ENCODE results near the gene COL12A1. TPM values are rescaled to one million over a fixed set of nuclear protein-coding genes. Genes with fewer than 3 reads are reported as not detected.

COL12A1 gene
- total RNA-seq, 1 experiment from 2014 or later: 9.5 TPM

- TF ChIP-seq EZH2 (IDR thresholded peaks at IDR 0.05; ENCODE audit: borderline replicate concordance, low read depth, low read length, poor library complexity, severe bottlenecking) (no peak), CTCF (conservative IDR thresholded peaks at IDR 0.05; ENCODE audit: low read depth, low read length) (no peak)
- Histone ChIP-seq H3K4me3 (ENCODE audit: low read depth, low read length, poor library complexity, severe bottlenecking) (no peak overlapping the region), H3K27me3 (replicated peaks; ENCODE audit: insufficient read depth, low read depth, low read length, poor library complexity) (no peaks in the 10 kb centered on the region), H3K9me3 (ENCODE audit: low read depth, low read length, poor library complexity, severe bottlenecking) (no peaks in the 10 kb centered on the region), H3K36me3 (ENCODE audit: insufficient read depth, low read length, poor library complexity, severe bottlenecking) (no peaks in the 10 kb centered on the region), H3K4me1 (ENCODE audit: insufficient read depth, low read length, poor library complexity, severe bottlenecking) (no peaks in the 10 kb centered on the region), H3K27ac (ENCODE audit: low read depth, low read length, poor library complexity, severe bottlenecking) (no peak overlapping the region)
- no peak for DNase-seq (ENCODE audit: low spot score)
- intact Hi-C loops (cut with micrococcal nuclease; ENCODE audit: unreplicated experiment): no loop called here
- no TSS peak for BruUV-seq (replicated peaks)
- POLR2A ChIA-PET (ENCODE audit: low non-redundant PET): no interaction called here
- CTCF ChIA-PET: no interaction called here
Observed at GRCh38 chr6:75171567-75171966, 34.3 kb downstream of the COL12A1 start.

GRCh38 chr6:75170691-75171560 is 34.9 kb downstream of the COL12A1 start:
- Histone ChIP-seq H3K4me1 (ENCODE audit: insufficient read depth, low read length, poor library complexity, severe bottlenecking) (no peaks in the 10 kb centered on the region), H3K27me3 (replicated peaks; ENCODE audit: insufficient read depth, low read depth, low read length, poor library complexity) (no peaks in the 10 kb centered on the region), H3K4me3 (ENCODE audit: low read depth, low read length, poor library complexity, severe bottlenecking) (no peak overlapping the region), H3K9me3 (ENCODE audit: low read depth, low read length, poor library complexity, severe bottlenecking) (no peaks in the 10 kb centered on the region), H3K27ac (ENCODE audit: low read depth, low read length, poor library complexity, severe bottlenecking) (no peak overlapping the region), H3K36me3 (ENCODE audit: insufficient read depth, low read length, poor library complexity, severe bottlenecking) (no peaks in the 10 kb centered on the region)
- POLR2A ChIA-PET (ENCODE audit: low non-redundant PET): no interaction called here
- BruUV-seq (replicated peaks): no TSS peak
- CTCF ChIA-PET: no interaction called here
- TF ChIP-seq CTCF (conservative IDR thresholded peaks at IDR 0.05; ENCODE audit: low read depth, low read length): no peak
- TF ChIP-seq EZH2 (IDR thresholded peaks at IDR 0.05; ENCODE audit: borderline replicate concordance, low read depth, low read length, poor library complexity, severe bottlenecking): no peak
- no peak for DNase-seq (ENCODE audit: low spot score)
- intact Hi-C loops (cut with micrococcal nuclease; ENCODE audit: unreplicated experiment): no loop called here

- TF ChIP-seq EZH2 (IDR thresholded peaks at IDR 0.05; ENCODE audit: borderline replicate concordance, low read depth, low read length, poor library complexity, severe bottlenecking) (no peak), CTCF (conservative IDR thresholded peaks at IDR 0.05; ENCODE audit: low read depth, low read length) (no peak)
- DNase-seq (ENCODE audit: low spot score): no peak
- Histone ChIP-seq H3K36me3 (ENCODE audit: insufficient read depth, low read length, poor library complexity, severe bottlenecking) (no peaks in the 10 kb centered on the region), H3K27me3 (replicated peaks; ENCODE audit: insufficient read depth, low read depth, low read length, poor library complexity) (no peaks in the 10 kb centered on the region), H3K4me3 (ENCODE audit: low read depth, low read length, poor library complexity, severe bottlenecking) (no peak overlapping the region), H3K9me3 (ENCODE audit: low read depth, low read length, poor library complexity, severe bottlenecking) (no peaks in the 10 kb centered on the region), H3K4me1 (ENCODE audit: insufficient read depth, low read length, poor library complexity, severe bottlenecking) (no peaks in the 10 kb centered on the region), H3K27ac (ENCODE audit: low read depth, low read length, poor library complexity, severe bottlenecking) (no peak overlapping the region)
- CTCF ChIA-PET: no interaction called here
- intact Hi-C loops (cut with micrococcal nuclease; ENCODE audit: unreplicated experiment): no loop called here
- BruUV-seq (replicated peaks): no TSS peak
- POLR2A ChIA-PET (ENCODE audit: low non-redundant PET): no interaction called here
Observed at GRCh38 chr6:75169689-75170586, 35.9 kb downstream of the COL12A1 start.
